Right atrium auricular region (tissue), 2 donors: ENCODE data around the gene HS3ST5. TPM values are rescaled to one million over a fixed set of nuclear protein-coding genes. Genes with fewer than 3 reads are reported as not detected.

ENCODE experiments used
- DNase-seq: peaks from one replicate; pipeline ENCODE4 v3.0.0-alpha.2; 2019; ENCODE audit warnings: low spot score
- H3K27ac ChIP-seq, 2 donors: fragments of 200-600 bp; sonication (generic); 1 replicate in 1 of 2; 2 replicates in 1 of 2; pipeline ENCODE4 v1.5.1; 2016 to 2019
- H3K27me3 ChIP-seq, 2 donors: fragments of 200-600 bp; sonication (generic); one replicate each; pipeline versions ENCODE4 v1.5.1 to v1.6.0; 2017 to 2019
- H3K36me3 ChIP-seq: fragments of 200-600 bp; sonication (generic); one replicate; pipeline ENCODE4 v1.5.1; 2016
- H3K4me1 ChIP-seq, 2 donors: fragments of 200-600 bp; sonication (generic); one replicate each; pipeline versions ENCODE4 v1.5.1 to v1.6.0; 2017 to 2019
- H3K4me3 ChIP-seq, 2 donors: fragments of 200-600 bp; sonication (generic); 1 replicate in 1 of 2; 2 replicates in 1 of 2; pipeline ENCODE4 v1.5.1; 2017 to 2019; ENCODE audit warnings: mild to moderate bottlenecking in 1 of 2, moderate library complexity in 1 of 2
- H3K9me3 ChIP-seq, 2 donors: fragments of 200-600 bp; sonication (generic); one replicate each; pipeline ENCODE4 v1.5.1; 2019
- total RNA-seq, 2 donors: library from RNA; depleted of rRNA; stranded (reverse); fragments of >200 nt; gene quantifications; one replicate each; pipeline ENCODE4 v1.1.0, GENCODE V29; 2016
- TF ChIP-seq, protein P1 (sequence below), 2 donors: fragments of 200-600 bp; sonication (generic); IDR thresholded peaks; one replicate each; pipeline ENCODE4 v1.5.1; 2019; ENCODE audit warnings: antibody characterized with exemption in 2 of 2

HS3ST5 gene
- total RNA-seq, 2 donors from 2014 or later, result not detected

DNA sequence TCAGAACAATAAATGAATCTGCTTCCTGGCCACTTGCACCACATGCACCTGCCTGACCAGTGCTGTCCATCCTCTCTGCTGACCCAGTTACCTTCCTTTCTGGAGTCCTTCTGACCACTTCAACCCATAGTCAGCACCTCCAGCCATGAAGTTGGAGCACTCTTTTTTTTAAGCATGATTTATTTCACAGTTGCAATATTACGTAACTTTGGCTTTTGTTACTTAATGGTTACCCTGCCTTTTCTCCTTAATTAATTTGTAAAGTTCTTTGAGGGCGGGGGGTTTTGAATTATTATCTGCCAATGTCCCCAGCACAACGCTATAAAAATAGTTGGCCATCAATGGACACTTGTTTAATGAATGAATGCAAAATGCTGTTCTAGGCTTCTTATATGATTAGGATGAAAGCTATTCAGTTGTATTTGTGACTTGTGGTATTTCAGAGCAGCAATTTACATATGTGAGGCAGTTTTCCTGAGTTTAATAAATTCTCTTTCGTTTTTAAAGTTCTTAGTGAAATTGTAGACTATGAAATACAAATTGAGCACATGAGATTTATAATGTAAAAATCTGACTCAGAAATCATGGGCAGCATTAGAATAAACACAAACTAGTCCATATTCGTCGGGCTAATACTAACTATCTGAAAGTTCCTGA lies 180.0 kb downstream of the HS3ST5 start:
- H3K9me3 ChIP-seq, result no peaks in the 10 kb centered on the region
- no peaks in the 10 kb centered on the region for H3K27me3 ChIP-seq
- H3K4me3 ChIP-seq, result no peak overlapping the region
- H3K27ac ChIP-seq, result no peak overlapping the region
- H3K4me1 ChIP-seq, result no peaks in the 10 kb centered on the region
- no peak for DNase-seq
- TF ChIP-seq, protein P1, sequence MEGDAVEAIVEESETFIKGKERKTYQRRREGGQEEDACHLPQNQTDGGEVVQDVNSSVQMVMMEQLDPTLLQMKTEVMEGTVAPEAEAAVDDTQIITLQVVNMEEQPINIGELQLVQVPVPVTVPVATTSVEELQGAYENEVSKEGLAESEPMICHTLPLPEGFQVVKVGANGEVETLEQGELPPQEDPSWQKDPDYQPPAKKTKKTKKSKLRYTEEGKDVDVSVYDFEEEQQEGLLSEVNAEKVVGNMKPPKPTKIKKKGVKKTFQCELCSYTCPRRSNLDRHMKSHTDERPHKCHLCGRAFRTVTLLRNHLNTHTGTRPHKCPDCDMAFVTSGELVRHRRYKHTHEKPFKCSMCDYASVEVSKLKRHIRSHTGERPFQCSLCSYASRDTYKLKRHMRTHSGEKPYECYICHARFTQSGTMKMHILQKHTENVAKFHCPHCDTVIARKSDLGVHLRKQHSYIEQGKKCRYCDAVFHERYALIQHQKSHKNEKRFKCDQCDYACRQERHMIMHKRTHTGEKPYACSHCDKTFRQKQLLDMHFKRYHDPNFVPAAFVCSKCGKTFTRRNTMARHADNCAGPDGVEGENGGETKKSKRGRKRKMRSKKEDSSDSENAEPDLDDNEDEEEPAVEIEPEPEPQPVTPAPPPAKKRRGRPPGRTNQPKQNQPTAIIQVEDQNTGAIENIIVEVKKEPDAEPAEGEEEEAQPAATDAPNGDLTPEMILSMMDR (IDR thresholded peaks at IDR 0.05), result no peak
- no peaks in the 10 kb centered on the region for H3K36me3 ChIP-seq

DNA sequence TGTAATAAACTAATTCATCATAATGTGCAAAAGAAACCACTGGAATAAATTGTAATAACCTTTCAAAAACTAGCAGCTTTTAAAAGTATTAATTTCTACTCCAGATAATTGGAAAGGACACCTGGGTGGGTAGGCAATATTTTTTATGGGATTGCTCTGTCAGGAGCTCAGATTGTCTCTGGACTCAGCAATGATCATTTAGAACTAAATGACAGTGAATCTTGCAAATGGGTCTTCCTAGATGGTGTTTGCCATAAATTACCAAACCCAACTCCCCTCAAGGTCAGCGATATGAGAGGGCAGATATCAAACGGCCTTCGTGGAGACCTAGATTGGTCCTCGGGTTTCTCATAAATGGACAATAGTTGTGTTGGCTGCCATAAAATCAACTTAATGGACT lies 181.9 kb downstream of the HS3ST5 start:
- Histone ChIP-seq H3K36me3 (no peaks in the 10 kb centered on the region), H3K27me3 (no peaks in the 10 kb centered on the region), H3K4me3 (no peak overlapping the region), H3K9me3 (no peaks in the 10 kb centered on the region), H3K4me1 (no peaks in the 10 kb centered on the region), H3K27ac (no peak overlapping the region)
- no peak for DNase-seq
- TF ChIP-seq, protein P1 (IDR thresholded peaks at IDR 0.05), result no peak

DNA sequence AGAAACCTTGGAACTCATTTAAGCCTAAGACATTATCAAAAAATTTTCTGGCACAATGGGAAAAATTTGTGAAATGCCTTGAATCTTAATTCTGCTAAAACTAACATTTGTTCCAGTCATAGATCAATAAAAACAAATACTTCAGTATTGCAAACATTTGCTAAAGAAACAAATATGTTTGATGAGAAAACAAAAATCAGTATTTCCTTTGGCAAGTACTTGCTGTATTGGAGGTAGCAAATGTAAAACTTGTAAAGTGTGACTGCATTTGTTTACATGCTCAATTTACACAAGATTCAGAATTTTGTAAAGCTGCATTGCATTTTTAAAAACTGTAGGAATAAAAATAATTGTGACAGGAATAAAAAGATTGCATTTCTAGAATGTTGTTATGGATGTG lies 183.1 kb downstream of the HS3ST5 start:
- H3K27me3 ChIP-seq, result no peaks in the 10 kb centered on the region
- no peaks in the 10 kb centered on the region for H3K36me3 ChIP-seq
- no peaks in the 10 kb centered on the region for H3K4me1 ChIP-seq
- no peak for DNase-seq
- H3K4me3 ChIP-seq, result no peak overlapping the region
- H3K9me3 ChIP-seq, result no peaks in the 10 kb centered on the region
- no peak overlapping the region for H3K27ac ChIP-seq
- TF ChIP-seq, protein P1 (IDR thresholded peaks at IDR 0.05), result no peak

DNA sequence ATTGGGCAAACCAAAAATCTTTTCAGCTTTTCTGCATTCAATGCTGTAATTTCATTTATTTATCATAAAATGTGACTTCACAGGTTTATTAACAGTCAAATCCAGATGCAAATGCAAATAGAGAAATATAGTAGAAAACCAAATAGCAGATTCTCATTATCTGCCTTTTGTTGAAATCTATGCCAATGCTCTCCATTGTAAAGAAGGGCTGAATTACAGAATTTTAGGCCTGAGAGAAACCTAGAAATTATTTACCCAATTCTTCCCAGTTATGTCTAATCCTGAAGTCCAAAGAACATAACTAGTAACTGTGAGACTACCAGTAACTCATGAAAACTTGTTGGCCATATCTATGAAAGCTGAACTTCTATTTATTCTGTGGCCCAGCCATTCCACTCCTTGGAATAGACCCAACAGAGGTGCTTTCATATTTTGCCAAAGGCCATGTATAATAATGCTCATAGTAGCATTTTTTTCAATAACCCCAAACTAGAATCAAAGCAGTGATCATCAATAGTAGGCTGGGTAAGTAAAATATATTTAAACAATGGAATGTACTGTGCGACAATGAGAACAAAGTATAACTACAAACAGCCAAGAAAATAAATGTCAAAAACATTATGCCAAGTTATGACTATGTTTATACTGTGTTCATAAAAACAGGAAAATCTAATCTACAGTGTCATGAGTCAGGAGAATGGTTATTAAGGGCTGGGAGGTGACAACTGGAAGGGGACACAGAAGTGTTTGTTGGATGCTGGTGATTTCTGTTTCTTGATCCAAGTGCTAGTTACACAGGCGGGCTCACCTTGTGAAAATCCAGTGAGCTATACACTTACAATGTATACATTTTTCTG lies 183.8 kb downstream of the HS3ST5 start:
- no peak overlapping the region for H3K27ac ChIP-seq
- DNase-seq, result no peak
- TF ChIP-seq, protein P1 (IDR thresholded peaks at IDR 0.05), result no peak
- H3K4me3 ChIP-seq, result no peak overlapping the region
- no peaks in the 10 kb centered on the region for H3K27me3 ChIP-seq
- no peaks in the 10 kb centered on the region for H3K9me3 ChIP-seq
- no peaks in the 10 kb centered on the region for H3K36me3 ChIP-seq
- no peaks in the 10 kb centered on the region for H3K4me1 ChIP-seq

DNA sequence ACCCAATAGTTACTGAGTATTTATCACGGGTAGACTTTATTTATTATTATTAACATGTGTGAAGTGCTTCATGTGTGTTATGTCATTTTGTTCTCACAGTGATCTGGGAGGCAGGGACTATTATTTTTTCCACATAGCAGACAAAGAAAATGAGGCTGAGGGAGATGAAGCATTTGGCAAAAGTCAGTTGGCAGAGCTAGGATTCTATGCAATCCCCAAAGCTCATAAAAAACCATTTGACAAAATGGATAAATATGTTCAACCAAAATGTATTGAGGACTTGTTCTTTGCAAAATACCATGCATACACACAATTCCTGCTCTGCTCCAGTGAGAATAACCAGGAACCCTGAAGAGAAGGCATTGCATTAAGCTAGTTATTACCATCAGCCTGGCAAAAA lies 184.4 kb downstream of the HS3ST5 start:
- no peak for DNase-seq
- Histone ChIP-seq H3K4me1 (no peaks in the 10 kb centered on the region), H3K36me3 (no peaks in the 10 kb centered on the region), H3K27me3 (no peaks in the 10 kb centered on the region), H3K27ac (no peak overlapping the region), H3K4me3 (no peak overlapping the region), H3K9me3 (no peaks in the 10 kb centered on the region)
- TF ChIP-seq, protein P1 (IDR thresholded peaks at IDR 0.05), result no peak
